Uterus (tissue), 4 donors: ENCODE measurements around the gene GSTO2. TPM values are rescaled to one million over a fixed set of nuclear protein-coding genes. Genes with fewer than 3 reads are reported as not detected.

Source experiments
- DNase-seq, 2 donors: peaks; one replicate each; pipeline ENCODE4 v3.0.0-alpha.2; 2019 to 2020
- H3K27ac ChIP-seq, 2 donors: fragments of 200-600 bp; sonication (generic); 1 replicate in 1 of 2; 2 replicates in 1 of 2; pipeline ENCODE4 v1.5.1; 2016 to 2018
- H3K27me3 ChIP-seq, 2 donors: fragments of 200-600 bp; sonication (generic); one replicate each; pipeline ENCODE4 v1.5.1; 2018 to 2019; ENCODE audit warnings: control low read depth in 1 of 2
- H3K36me3 ChIP-seq, 2 donors: fragments of 200-600 bp; sonication (generic); one replicate each; pipeline ENCODE4 v1.5.1; 2019; ENCODE audit warnings: control low read depth in 1 of 2
- H3K4me1 ChIP-seq, 2 donors: fragments of 200-600 bp; sonication (generic); one replicate each; pipeline ENCODE4 v1.5.1; 2018 to 2019; ENCODE audit warnings: control low read depth in 1 of 2
- H3K4me3 ChIP-seq, 2 donors: fragments of 200-600 bp; sonication (generic); 1 replicate in 1 of 2; 2 replicates in 1 of 2; pipeline ENCODE4 v1.5.1; 2018 to 2019; ENCODE audit warnings: mild to moderate bottlenecking in 1 of 2
- H3K9me3 ChIP-seq, 2 donors: fragments of 200-600 bp; sonication (generic); one replicate each; pipeline ENCODE4 v1.5.1; 2019; ENCODE audit warnings: control low read depth in 1 of 2
- POLR2A ChIP-seq, 2 donors: fragments of 450-650 bp; IDR thresholded peaks; one replicate each; pipeline ENCODE4 v1.6.1; 2016; ENCODE audit warnings: antibody characterized with exemption in 2 of 2, mild to moderate bottlenecking in 1 of 2, moderate library complexity in 1 of 2
- intact Hi-C: fragments of 100-400 bp; cut with DNase I; formaldehyde crosslinking; loops from one replicate; pipeline ENCODE4 v1.15.1; 2023; ENCODE audit warnings: low total_unique reads
- total RNA-seq, 4 donors: library from RNA; depleted of rRNA in 3 of 4; stranded (reverse); fragments of >200 nt in 3 of 4; gene quantifications; one replicate each; pipeline versions ENCODE4 v1.1.0 to v1.2.4, GENCODE V29; 2014 to 2023
- TF ChIP-seq, protein P1 (sequence below), 4 experiments: fragments of 200-600 bp in 2 of 4; fragments of 450-650 bp in 2 of 4; sonication (generic) in 2 of 4; IDR thresholded peaks; one replicate each; pipeline ENCODE4 v1.5.1; 2016 to 2019; ENCODE audit warnings: antibody characterized with exemption in 4 of 4, mild to moderate bottlenecking in 2 of 4, moderate library complexity in 1 of 4
- donor health status: DM: yes; HTN: yes; CAD: no.

Gene GSTO2
- total RNA-seq, 4 donors from 2014 or later: under 0.01 to 10.6 (median 5.6) TPM; not detected in 1

DNA sequence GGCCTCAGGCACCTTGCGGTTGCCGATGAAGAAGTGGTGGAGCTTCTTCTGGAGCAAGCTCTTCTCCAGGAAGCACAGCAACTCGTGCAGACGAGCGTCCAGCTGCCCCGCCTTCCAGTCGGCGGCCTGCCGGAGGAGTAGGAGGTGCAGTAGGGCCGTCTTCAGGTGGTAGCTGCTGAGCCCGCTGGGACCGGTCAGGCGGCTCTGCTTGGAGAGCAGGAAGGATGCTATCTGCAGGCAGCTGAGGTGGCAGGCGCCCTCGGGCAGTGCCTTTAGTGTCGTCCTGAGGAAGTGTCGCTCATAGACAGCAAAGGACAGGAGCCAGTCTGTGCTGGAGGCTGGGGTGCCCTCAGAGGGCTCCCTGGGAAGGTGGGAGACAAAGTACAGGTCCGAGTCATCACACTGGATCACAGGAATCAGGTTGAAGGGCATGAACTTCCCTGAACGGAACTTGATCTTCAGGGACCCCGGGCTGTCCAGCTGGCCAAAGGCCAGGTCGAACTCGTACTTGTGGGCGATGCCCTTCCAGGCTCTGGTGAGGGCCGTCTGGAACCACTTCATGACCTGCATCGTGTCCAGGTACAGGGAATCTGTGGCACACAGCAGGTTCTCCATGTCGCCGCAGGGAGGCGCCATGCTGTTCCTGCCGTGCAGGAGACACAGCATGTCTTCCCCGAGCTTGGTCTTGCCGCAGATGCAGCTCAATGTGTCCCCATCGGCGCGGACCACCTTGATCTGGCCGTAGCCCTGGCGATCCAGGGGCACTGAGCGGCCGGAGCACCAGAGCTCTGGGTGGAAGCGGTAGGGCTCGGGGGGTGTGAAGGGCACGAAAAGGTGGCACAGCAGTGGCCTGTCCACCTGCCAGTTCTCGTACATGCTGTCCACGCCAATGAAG lies 45.9 kb downstream of the GSTO2 start:
- Histone ChIP-seq H3K9me3 (no peaks in the 10 kb centered on the region), H3K4me1 (peaks cover 7 to 19% of the 10 kb centered on the region in 2 donors), H3K27ac (no peak overlapping the region), H3K27me3 (no peaks in the 10 kb centered on the region), H3K4me3 (no peak overlapping the region), H3K36me3 (no peaks in the 10 kb centered on the region)
- TF ChIP-seq POLR2A (IDR thresholded peaks at IDR 0.05): no peak
- TF ChIP-seq, protein P1, sequence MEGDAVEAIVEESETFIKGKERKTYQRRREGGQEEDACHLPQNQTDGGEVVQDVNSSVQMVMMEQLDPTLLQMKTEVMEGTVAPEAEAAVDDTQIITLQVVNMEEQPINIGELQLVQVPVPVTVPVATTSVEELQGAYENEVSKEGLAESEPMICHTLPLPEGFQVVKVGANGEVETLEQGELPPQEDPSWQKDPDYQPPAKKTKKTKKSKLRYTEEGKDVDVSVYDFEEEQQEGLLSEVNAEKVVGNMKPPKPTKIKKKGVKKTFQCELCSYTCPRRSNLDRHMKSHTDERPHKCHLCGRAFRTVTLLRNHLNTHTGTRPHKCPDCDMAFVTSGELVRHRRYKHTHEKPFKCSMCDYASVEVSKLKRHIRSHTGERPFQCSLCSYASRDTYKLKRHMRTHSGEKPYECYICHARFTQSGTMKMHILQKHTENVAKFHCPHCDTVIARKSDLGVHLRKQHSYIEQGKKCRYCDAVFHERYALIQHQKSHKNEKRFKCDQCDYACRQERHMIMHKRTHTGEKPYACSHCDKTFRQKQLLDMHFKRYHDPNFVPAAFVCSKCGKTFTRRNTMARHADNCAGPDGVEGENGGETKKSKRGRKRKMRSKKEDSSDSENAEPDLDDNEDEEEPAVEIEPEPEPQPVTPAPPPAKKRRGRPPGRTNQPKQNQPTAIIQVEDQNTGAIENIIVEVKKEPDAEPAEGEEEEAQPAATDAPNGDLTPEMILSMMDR (IDR thresholded peaks at IDR 0.05): no peak
- peak in 1 of 2 donors; percentile 20 for DNase-seq
- intact Hi-C loops: no loop called here

DNA sequence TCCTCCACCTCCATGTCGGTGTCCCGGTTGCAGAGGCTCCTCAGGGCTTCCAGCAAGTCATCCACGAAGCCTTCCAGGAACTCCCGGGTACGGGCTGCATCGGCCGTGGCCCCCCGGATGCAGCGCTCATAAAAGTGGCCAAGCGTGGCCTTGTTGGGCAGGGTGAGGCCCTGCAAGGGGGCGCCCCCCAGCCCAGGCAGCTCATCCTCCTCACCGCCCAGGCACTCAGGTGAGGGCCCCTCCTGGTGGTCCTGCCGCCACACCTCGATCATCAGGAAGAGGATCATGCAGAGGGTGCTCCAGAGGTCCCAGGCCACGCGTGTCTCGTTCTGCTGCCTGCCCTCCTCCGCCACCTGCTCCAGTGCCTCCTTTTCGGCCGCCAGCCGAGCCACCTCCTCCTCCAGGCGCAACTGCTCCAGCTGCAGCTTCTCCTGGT lies 46.5 kb downstream of the GSTO2 start:
- TF ChIP-seq, protein P1 (IDR thresholded peaks at IDR 0.05): no peak
- TF ChIP-seq POLR2A (IDR thresholded peaks at IDR 0.05): no peak
- H3K4me3 ChIP-seq: no peak overlapping the region
- H3K4me1 ChIP-seq: peaks cover 7 to 20% of the 10 kb centered on the region in 2 donors
- no peaks in the 10 kb centered on the region for H3K27me3 ChIP-seq
- DNase-seq: no peak
- H3K27ac ChIP-seq: no peak overlapping the region
- no peaks in the 10 kb centered on the region for H3K9me3 ChIP-seq
- intact Hi-C loops: no loop called here
- no peaks in the 10 kb centered on the region for H3K36me3 ChIP-seq

DNA sequence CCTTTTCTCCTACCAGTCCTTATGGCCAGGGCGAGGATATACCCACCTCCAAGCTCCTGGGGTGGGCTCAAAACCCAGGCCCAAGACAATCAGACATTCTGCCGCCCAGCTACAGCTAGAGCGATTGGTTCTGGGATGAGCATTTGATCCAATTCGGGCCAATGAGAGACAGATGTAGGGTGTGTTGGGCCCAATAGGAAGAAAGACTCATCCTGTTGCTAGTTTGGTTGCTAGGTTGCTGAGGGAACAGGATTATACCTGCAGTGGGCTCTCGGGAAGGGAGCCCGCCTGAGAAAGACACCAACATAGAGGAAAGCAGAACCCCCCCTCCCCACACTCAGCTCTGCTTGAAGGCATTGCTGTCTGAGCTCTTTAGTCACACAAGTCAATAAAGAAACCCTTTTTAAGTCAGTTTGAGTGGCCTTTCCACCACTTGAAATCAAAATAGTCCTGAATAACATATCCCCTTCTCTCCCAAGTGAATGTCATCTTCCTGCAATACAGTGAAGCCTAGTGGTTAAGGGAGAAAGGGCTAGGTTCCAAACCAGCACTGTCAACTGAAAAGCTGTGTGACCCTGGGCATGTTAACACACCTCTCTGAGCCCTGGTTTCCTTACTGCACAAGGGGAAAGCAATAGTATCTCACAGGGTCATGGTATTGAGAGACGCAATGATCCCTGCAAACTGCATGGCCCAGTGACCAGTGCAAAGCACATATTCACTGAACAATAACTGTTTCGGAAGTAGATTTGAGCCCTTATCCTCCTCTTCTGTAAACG lies 47.5 kb downstream of the GSTO2 start:
- H3K9me3 ChIP-seq: no peaks in the 10 kb centered on the region
- TF ChIP-seq, protein P1 (IDR thresholded peaks at IDR 0.05): no peak
- TF ChIP-seq POLR2A (IDR thresholded peaks at IDR 0.05): no peak
- no peaks in the 10 kb centered on the region for H3K27me3 ChIP-seq
- peaks cover 7 to 27% of the 10 kb centered on the region in 2 donors for H3K4me1 ChIP-seq
- no peak overlapping the region for H3K4me3 ChIP-seq
- no peak for DNase-seq
- intact Hi-C loops: no loop called here
- no peaks in the 10 kb centered on the region for H3K36me3 ChIP-seq
- peak overlapping the region; percentile 38 to 72 for H3K27ac ChIP-seq

DNA sequence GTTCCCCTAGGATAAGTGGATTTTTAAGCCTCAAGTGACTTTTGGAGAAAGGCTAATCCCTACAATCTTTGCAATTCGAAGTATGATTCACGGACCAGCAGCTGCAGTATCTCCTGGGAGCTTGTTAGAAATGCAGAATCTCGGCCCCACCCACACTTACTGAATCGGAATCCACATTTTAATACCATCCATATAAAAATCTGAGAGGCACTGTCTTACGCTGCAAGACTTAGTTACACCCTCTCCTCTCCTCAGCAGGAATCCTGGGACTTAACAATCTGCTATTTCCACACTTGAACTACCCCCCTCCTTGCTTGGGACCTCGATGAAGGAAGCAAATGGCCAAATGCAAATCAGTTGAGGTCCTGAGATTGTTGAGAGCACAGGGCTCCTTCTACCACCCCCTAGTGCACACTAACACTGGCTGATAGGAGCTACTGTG lies 48.3 kb downstream of the GSTO2 start:
- H3K4me3 ChIP-seq: no peak overlapping the region
- TF ChIP-seq, protein P1 (IDR thresholded peaks at IDR 0.05): no peak
- TF ChIP-seq POLR2A (IDR thresholded peaks at IDR 0.05): no peak
- DNase-seq: peak in 1 of 2 donors; percentile 54
- no peaks in the 10 kb centered on the region for H3K9me3 ChIP-seq
- no peaks in the 10 kb centered on the region for H3K27me3 ChIP-seq
- intact Hi-C loops: no loop called here
- no peaks in the 10 kb centered on the region for H3K36me3 ChIP-seq
- H3K27ac ChIP-seq: peak overlapping the region; percentile 38 to 72
- H3K4me1 ChIP-seq: peaks cover 8 to 29% of the 10 kb centered on the region in 2 donors
